ENCODE measurements around the gene RASGEF1C. TPM values are rescaled to one million over a fixed set of nuclear protein-coding genes. Genes with fewer than 3 reads are reported as not detected.

RASGEF1C gene
- total and polyA plus RNA-seq, 4 experiments from 2014 or later: not detected

GRCh38 chr5:180156141-180156540 lies 52.9 kb downstream of the RASGEF1C start:
- intact Hi-C loops (cut with micrococcal nuclease): no loop called here
- Histone ChIP-seq H3K36me3 (ENCODE audit: insufficient read depth, low read length) (no peaks in the 10 kb centered on the region), H3K27ac (ENCODE audit: low read depth, low read length) (no peak overlapping the region), H3K4me3 (ENCODE audit: low read length in 2 of 2) (no peak overlapping the region), H3K4me1 (ENCODE audit: insufficient read depth, low read length) (no peaks in the 10 kb centered on the region), H3K9me3 (ENCODE audit: control insufficient read depth in 1 of 2, low read length in 2 of 2) (no peaks in the 10 kb centered on the region), H3K27me3 (ENCODE audit: insufficient read depth, low read length) (no peaks in the 10 kb centered on the region)
- no peaks in the 10 kb centered on the region for H3K36me3 Mint-ChIP-seq
- no peak for DNase-seq
- H3K9me3 Mint-ChIP-seq: peaks cover 0 to 6% (median 5%) of the 10 kb centered on the region in 8 donors
- ChIA-PET CTCF (ENCODE audit: partially characterized antibody) (no interaction called here), POLR2A (ENCODE audit: partially characterized antibody) (no interaction called here)
- H3K27me3 Mint-ChIP-seq: peaks cover 8 to 11% of the 10 kb centered on the region in 2 donors
- no peak overlapping the region for H3K27ac Mint-ChIP-seq
- H3K4me3 Mint-ChIP-seq: no peak overlapping the region
- H3K4me1 Mint-ChIP-seq: no peaks in the 10 kb centered on the region

DNA sequence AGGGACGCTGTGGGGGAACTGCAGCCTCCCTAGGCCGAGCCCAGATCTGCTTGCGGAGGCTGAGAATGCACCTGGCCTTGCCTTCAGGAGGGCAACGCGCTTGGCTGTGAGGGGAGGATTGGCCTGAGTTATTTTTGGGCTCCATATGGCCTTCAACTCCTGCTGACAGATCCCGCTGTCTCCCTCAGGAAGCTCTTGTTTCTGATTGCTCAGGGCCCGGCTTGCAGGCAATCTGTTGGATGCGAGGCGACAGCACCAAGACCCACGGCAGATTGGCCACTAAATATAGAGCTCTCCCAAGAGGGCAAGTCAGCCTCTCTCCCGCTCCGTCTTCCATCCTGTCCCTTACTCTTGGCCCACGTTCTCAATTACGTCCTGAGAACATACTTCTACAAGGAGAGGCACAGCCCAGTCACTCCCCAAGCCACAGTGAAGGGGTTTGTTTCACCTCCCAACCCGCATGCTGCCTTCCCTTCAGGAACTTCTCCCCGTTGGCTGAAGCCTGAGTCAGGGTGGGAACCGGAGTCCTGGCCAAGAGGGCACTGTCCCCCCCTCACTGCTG lies 53.6 kb downstream of the RASGEF1C start:
- H3K27me3 Mint-ChIP-seq: peaks cover 7 to 11% of the 10 kb centered on the region in 2 donors
- Histone ChIP-seq H3K4me3 (ENCODE audit: low read length in 2 of 2) (no peak overlapping the region), H3K27me3 (ENCODE audit: insufficient read depth, low read length) (no peaks in the 10 kb centered on the region), H3K27ac (ENCODE audit: low read depth, low read length) (no peak overlapping the region), H3K4me1 (ENCODE audit: insufficient read depth, low read length) (no peaks in the 10 kb centered on the region), H3K9me3 (ENCODE audit: control insufficient read depth in 1 of 2, low read length in 2 of 2) (no peaks in the 10 kb centered on the region), H3K36me3 (ENCODE audit: insufficient read depth, low read length) (no peaks in the 10 kb centered on the region)
- DNase-seq: no peak
- H3K27ac Mint-ChIP-seq: no peak overlapping the region
- peaks cover 0 to 8% (median 6%) of the 10 kb centered on the region in 8 donors for H3K9me3 Mint-ChIP-seq
- ChIA-PET CTCF (ENCODE audit: partially characterized antibody) (no interaction called here), POLR2A (ENCODE audit: partially characterized antibody) (no interaction called here)
- no peak overlapping the region for H3K4me3 Mint-ChIP-seq
- intact Hi-C loops (cut with micrococcal nuclease): no loop called here
- no peaks in the 10 kb centered on the region for H3K36me3 Mint-ChIP-seq
- H3K4me1 Mint-ChIP-seq: no peaks in the 10 kb centered on the region

DNA sequence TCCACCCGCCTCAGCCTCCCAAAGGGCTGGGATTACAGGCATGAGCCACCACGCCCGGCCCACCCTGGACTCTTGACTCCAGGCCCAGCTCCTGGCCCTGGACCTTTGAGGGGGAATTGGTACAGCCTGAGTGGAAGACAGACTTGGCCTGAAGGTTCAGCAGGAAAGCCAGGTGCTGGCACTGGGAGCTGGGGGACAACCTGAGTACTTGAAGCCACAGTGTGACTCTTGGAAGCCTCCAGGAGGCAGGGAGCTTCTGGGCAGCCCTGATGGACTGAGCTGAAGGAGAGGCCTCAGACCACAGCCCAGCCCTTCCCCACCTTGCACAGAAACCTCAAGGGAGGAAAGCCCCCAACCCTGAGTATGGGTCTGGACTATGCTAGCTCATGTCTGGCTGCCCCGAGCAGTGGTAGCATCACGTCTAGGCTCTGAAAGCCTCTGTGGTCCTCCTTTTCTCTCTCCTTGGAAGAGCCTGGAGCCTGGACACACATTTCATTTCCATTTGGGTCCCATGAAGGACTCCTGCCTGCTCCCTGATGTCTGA lies 54.1 kb downstream of the RASGEF1C start:
- ChIA-PET CTCF (ENCODE audit: partially characterized antibody) (no interaction called here), POLR2A (ENCODE audit: partially characterized antibody) (no interaction called here)
- Mint-ChIP-seq H3K36me3 (no peaks in the 10 kb centered on the region), H3K4me3 (no peak overlapping the region), H3K4me1 (no peaks in the 10 kb centered on the region), H3K9me3 (peaks cover 0 to 12% (median 11%) of the 10 kb centered on the region in 8 donors), H3K27me3 (peaks cover 8 to 9% of the 10 kb centered on the region in 2 donors), H3K27ac (no peak overlapping the region)
- intact Hi-C loops (cut with micrococcal nuclease): no loop called here
- Histone ChIP-seq H3K27me3 (ENCODE audit: insufficient read depth, low read length) (no peaks in the 10 kb centered on the region), H3K36me3 (ENCODE audit: insufficient read depth, low read length) (no peaks in the 10 kb centered on the region), H3K27ac (ENCODE audit: low read depth, low read length) (no peak overlapping the region), H3K4me1 (ENCODE audit: insufficient read depth, low read length) (no peaks in the 10 kb centered on the region), H3K4me3 (ENCODE audit: low read length in 2 of 2) (no peak overlapping the region), H3K9me3 (ENCODE audit: control insufficient read depth in 1 of 2, low read length in 2 of 2) (no peaks in the 10 kb centered on the region)
- DNase-seq: no peak

GRCh38 chr5:180153991-180154390 lies 55.0 kb downstream of the RASGEF1C start:
- no peak overlapping the region for H3K4me3 ChIP-seq (ENCODE audit: low read length in 2 of 2)
- no peak for DNase-seq
- H3K4me1 Mint-ChIP-seq: no peaks in the 10 kb centered on the region
- no peak overlapping the region for H3K27ac Mint-ChIP-seq
- no peak overlapping the region for H3K27ac ChIP-seq (ENCODE audit: low read depth, low read length)
- ChIA-PET POLR2A (ENCODE audit: partially characterized antibody) (no interaction called here), CTCF (ENCODE audit: partially characterized antibody) (no interaction called here)
- no peaks in the 10 kb centered on the region for H3K4me1 ChIP-seq (ENCODE audit: insufficient read depth, low read length)
- H3K27me3 Mint-ChIP-seq: peaks cover 9% of the 10 kb centered on the region in 2 donors
- H3K36me3 Mint-ChIP-seq: no peaks in the 10 kb centered on the region
- no peaks in the 10 kb centered on the region for H3K9me3 ChIP-seq (ENCODE audit: control insufficient read depth in 1 of 2, low read length in 2 of 2)
- peaks cover 0 to 21% (median 16%) of the 10 kb centered on the region in 8 donors for H3K9me3 Mint-ChIP-seq
- no peak overlapping the region for H3K4me3 Mint-ChIP-seq
- H3K36me3 ChIP-seq (ENCODE audit: insufficient read depth, low read length): no peaks in the 10 kb centered on the region
- intact Hi-C loops (cut with micrococcal nuclease): no loop called here
- no peaks in the 10 kb centered on the region for H3K27me3 ChIP-seq (ENCODE audit: insufficient read depth, low read length)

- H3K9me3 Mint-ChIP-seq: peaks cover 0 to 24% (median 20%) of the 10 kb centered on the region in 8 donors
- H3K4me1 Mint-ChIP-seq: no peaks in the 10 kb centered on the region
- H3K4me3 Mint-ChIP-seq: no peak overlapping the region
- ChIA-PET CTCF (ENCODE audit: partially characterized antibody) (no interaction called here), POLR2A (ENCODE audit: partially characterized antibody) (no interaction called here)
- Histone ChIP-seq H3K4me1 (ENCODE audit: insufficient read depth, low read length) (no peaks in the 10 kb centered on the region), H3K9me3 (ENCODE audit: control insufficient read depth in 1 of 2, low read length in 2 of 2) (no peaks in the 10 kb centered on the region), H3K36me3 (ENCODE audit: insufficient read depth, low read length) (no peaks in the 10 kb centered on the region), H3K27ac (ENCODE audit: low read depth, low read length) (no peak overlapping the region), H3K27me3 (ENCODE audit: insufficient read depth, low read length) (no peaks in the 10 kb centered on the region), H3K4me3 (ENCODE audit: low read length in 2 of 2) (no peak overlapping the region)
- peaks cover 9% of the 10 kb centered on the region in 2 donors for H3K27me3 Mint-ChIP-seq
- no peak for DNase-seq
- H3K36me3 Mint-ChIP-seq: no peaks in the 10 kb centered on the region
- intact Hi-C loops (cut with micrococcal nuclease): no loop called here
- H3K27ac Mint-ChIP-seq: no peak overlapping the region
Observed at GRCh38 chr5:180153099-180153498, 55.9 kb downstream of the RASGEF1C start.

GRCh38 chr5:180143656-180144364 lies 65.2 kb downstream of the RASGEF1C start:
- CTCF ChIA-PET (ENCODE audit: partially characterized antibody): no interaction called here

GRCh38 chr5:180142824-180143610 lies 66.0 kb downstream of the RASGEF1C start:
- Histone ChIP-seq H3K4me3 (ENCODE audit: low read length in 2 of 2) (no peak overlapping the region), H3K36me3 (ENCODE audit: insufficient read depth, low read length) (no peaks in the 10 kb centered on the region), H3K9me3 (ENCODE audit: control insufficient read depth in 1 of 2, low read length in 2 of 2) (no peaks in the 10 kb centered on the region), H3K4me1 (ENCODE audit: insufficient read depth, low read length) (no peaks in the 10 kb centered on the region), H3K27ac (ENCODE audit: low read depth, low read length) (no peak overlapping the region), H3K27me3 (ENCODE audit: insufficient read depth, low read length) (no peaks in the 10 kb centered on the region)
- Mint-ChIP-seq H3K27me3 (peaks cover 3 to 18% of the 10 kb centered on the region in 2 donors), H3K36me3 (no peaks in the 10 kb centered on the region), H3K27ac (no peak overlapping the region), H3K4me1 (no peaks in the 10 kb centered on the region), H3K4me3 (no peak overlapping the region), H3K9me3 (peaks cover 3 to 26% (median 12%) of the 10 kb centered on the region in 8 donors)
- intact Hi-C loops (cut with micrococcal nuclease): no loop called here
- POLR2A ChIA-PET (ENCODE audit: partially characterized antibody): no interaction called here
- no peak for DNase-seq
- CTCF ChIA-PET (ENCODE audit: partially characterized antibody): no interaction called here

More at GRCh38 chr5:180143656-180144364, 65.2 kb downstream of the RASGEF1C start:
- POLR2A ChIA-PET (ENCODE audit: partially characterized antibody): no interaction called here
- no peaks in the 10 kb centered on the region for H3K4me1 Mint-ChIP-seq
- no peaks in the 10 kb centered on the region for H3K36me3 Mint-ChIP-seq
- intact Hi-C loops (cut with micrococcal nuclease): no loop called here
- H3K27ac Mint-ChIP-seq: no peak overlapping the region
- no peak overlapping the region for H3K4me3 ChIP-seq (ENCODE audit: low read length in 2 of 2)
- no peak for DNase-seq
- H3K9me3 Mint-ChIP-seq: peaks cover 3 to 32% (median 17%) of the 10 kb centered on the region in 8 donors
- no peaks in the 10 kb centered on the region for H3K4me1 ChIP-seq (ENCODE audit: insufficient read depth, low read length)
- no peak overlapping the region for H3K4me3 Mint-ChIP-seq
- H3K36me3 ChIP-seq (ENCODE audit: insufficient read depth, low read length): no peaks in the 10 kb centered on the region
- H3K27ac ChIP-seq (ENCODE audit: low read depth, low read length): no peak overlapping the region
- H3K27me3 Mint-ChIP-seq: peaks cover 3 to 14% of the 10 kb centered on the region in 2 donors
- H3K27me3 ChIP-seq (ENCODE audit: insufficient read depth, low read length): no peaks in the 10 kb centered on the region
- no peaks in the 10 kb centered on the region for H3K9me3 ChIP-seq (ENCODE audit: control insufficient read depth in 1 of 2, low read length in 2 of 2)
